Left forelimb (tissue), 1 donor: Measurements from ENCODE around the gene SQOR.
"Not testable (repeated sequence)": the region's sequence is repeated elsewhere in the genome, so short reads cannot be mapped to it uniquely, and the experiment has no call there.

Experiments used
- DNase-seq: peaks from one replicate; pipeline ENCODE4 v3.0.0-alpha.2; 2018; ENCODE audit warnings: low spot score

SQOR gene

GRCh38 chr15:45631776-45632175 lies 3.1 kb upstream of the SQOR start:
- no peak for DNase-seq

- peak; percentile 70 for DNase-seq
Measured at GRCh38 chr15:45635191-45635638, 386 bp downstream of the SQOR start.

GRCh38 chr15:45635763-45636292 lies 999 bp downstream of the SQOR start:
- no peak for DNase-seq

GRCh38 chr15:45637141-45637540 lies 2.3 kb downstream of the SQOR start:
- no peak for DNase-seq

- no peak for DNase-seq
Measured at GRCh38 chr15:45637552-45638033, 2.8 kb downstream of the SQOR start.

GRCh38 chr15:45640616-45641015 lies 5.8 kb downstream of the SQOR start:
- DNase-seq: no peak

- DNase-seq: no peak
Measured at GRCh38 chr15:45641374-45641781, 6.5 kb downstream of the SQOR start.

GRCh38 chr15:45641999-45642932 lies 7.4 kb downstream of the SQOR start:
- no peak for DNase-seq

- no peak for DNase-seq
Measured at GRCh38 chr15:45644437-45644836, 9.6 kb downstream of the SQOR start.

GRCh38 chr15:45645026-45645980 lies 10.5 kb downstream of the SQOR start:
- DNase-seq: no peak

- DNase-seq: no peak
Measured at GRCh38 chr15:45646220-45646619, 11.4 kb downstream of the SQOR start.

- no peak for DNase-seq
Measured at GRCh38 chr15:45647828-45648227, 13.0 kb downstream of the SQOR start.

GRCh38 chr15:45648521-45649200 lies 13.8 kb downstream of the SQOR start:
- DNase-seq: no peak

- not testable (repeated sequence) for DNase-seq
Measured at GRCh38 chr15:45650007-45650406, 15.2 kb downstream of the SQOR start.

- no peak for DNase-seq
Measured at GRCh38 chr15:45650889-45651525, 16.2 kb downstream of the SQOR start.

- no peak for DNase-seq
Measured at GRCh38 chr15:45653702-45654424, 19.0 kb downstream of the SQOR start.

- DNase-seq: no peak
Measured at GRCh38 chr15:45654749-45655148, 19.9 kb downstream of the SQOR start.

GRCh38 chr15:45657254-45657653 lies 22.4 kb downstream of the SQOR start:
- DNase-seq: no peak

GRCh38 chr15:45657764-45658545 lies 23.1 kb downstream of the SQOR start:
- DNase-seq: no peak
